ENCODE measurements around the gene CLEC2D.

DNA sequence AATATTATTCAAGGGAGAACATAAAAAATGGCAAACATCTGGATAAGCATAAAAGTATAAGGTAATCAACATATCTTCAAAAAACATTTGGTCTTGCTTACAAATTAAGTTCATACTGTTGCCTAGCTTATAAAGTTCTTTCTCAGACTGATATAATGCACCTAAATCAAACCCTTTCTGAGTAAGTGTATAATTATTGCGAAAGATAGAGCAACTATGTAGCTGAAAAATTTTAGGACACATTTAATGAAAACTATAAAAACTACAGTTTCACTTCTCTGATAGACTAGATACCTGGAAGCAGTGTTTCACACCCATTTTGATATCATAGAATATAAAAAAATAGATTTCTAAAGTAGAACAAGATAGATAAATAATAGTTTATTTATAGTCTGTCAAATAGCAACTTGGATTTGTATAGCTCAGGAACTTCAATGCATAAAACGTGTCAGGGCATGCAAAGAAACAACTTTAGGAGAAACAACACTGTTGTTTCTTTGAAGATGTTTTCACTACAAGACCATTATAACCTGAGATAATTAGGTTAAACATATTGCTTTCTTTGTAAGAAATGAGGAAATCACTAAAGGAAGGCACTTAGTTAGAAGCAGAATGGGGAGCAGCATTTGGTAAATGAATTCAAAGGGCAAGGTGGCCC, 55.8 kb downstream of the CLEC2D start:
- TF ChIP-seq CTCF (IDR thresholded peaks at IDR 0.05; ENCODE audit: low read depth, low read length) (no peak), POLR2A (IDR thresholded peaks at IDR 0.05; ENCODE audit: extremely low read depth, insufficient read length) (no peak)

Measured in NB4 (cell line).